Epidermal melanocyte (primary cell): ENCODE data around the gene FAM13C.

Experiments used
- DNase-seq: peaks from one replicate; pipeline ENCODE4 v3.0.0; 2011; ENCODE audit warnings: low spot score; ENCODE audit not compliant: insufficient read length

FAM13C gene

DNA sequence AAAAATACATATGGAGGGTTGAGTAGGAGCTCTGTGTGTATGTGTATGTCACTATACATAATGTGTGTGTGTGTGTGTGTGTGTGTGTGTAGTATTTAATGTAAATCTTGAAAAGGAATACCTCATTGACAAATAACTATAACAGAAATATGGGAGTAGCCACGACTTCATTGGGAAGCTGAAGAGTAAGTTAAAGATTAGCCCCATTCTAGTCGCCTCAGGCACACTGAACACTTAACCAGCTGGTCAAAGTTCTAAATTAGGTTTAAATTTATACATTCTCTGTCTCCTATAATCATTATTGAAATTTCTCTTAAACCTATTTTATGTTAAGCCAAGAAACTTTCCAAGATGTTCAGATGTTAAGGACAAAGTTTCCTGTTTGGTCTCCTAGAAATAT lies 45.3 kb downstream of the FAM13C start:
- no peak for DNase-seq

DNA sequence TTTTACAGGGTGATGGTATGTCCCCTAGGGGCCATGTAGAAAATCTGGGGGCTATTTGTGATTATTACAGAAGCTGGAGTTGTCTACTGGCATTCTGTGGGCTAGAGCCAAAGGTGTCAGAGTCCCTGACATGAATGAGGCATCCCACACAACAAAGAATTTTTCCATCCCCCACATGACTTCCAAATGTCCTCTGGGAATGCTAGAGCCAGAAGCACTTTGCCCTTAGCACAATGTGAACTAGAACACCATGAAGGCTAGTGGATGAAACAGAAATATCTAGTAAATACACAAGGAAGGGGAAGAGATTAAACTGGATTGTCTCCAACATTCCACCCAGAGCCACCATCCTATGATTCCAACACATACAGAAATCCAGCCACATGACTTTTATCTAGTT lies 46.9 kb downstream of the FAM13C start:
- no peak for DNase-seq

- DNase-seq, result no peak
Measured at GRCh38 chr10:59314268-59314667, 48.1 kb downstream of the FAM13C start.

DNA sequence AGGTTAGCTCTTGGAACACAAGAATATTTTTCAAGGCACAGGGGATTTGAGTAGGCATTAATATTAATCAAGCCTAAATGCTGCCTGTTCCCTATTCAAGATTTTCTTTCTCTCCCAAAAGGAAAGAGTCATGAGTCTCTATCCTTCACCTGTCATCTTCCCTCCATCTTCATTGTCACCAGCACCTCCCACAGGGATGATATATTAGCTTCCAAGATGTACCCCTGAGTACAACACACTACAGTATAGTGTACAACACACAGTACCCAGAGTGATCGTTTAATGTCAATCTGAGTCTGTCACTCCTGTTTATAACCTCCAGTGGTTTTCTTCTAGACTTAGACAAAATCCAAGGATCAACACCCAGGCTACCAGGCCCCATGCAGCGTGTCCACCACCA lies 50.1 kb downstream of the FAM13C start:
- no peak for DNase-seq

- no peak for DNase-seq
Measured at GRCh38 chr10:59311025-59311424, 51.3 kb downstream of the FAM13C start.

DNA sequence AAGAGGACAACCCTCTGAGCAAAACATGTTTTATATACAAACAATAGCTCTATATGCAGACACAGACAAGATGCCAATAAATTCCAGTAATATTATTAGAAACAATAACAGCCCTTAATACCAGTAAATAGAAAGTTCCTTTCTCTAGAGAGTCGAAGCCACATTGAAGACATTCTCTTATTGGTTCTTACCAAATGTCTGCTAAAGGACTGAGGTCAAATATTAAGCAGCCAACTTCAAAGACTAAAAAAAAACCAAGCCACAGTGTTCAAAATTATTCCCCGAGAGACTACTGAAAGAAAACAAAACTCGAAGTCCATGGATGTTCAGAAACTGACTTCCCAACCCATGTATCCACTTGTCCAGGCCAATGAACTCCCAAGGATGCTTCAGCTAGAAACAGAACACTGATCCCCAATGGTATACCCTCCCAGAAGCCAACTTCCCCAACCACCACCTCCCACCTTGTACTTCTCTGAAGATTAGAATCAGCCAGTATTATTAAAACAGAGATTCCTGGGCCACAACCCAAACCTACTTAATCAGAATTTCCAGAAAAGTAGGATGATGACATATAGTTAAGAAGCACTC lies 51.9 kb downstream of the FAM13C start:
- no peak for DNase-seq

DNA sequence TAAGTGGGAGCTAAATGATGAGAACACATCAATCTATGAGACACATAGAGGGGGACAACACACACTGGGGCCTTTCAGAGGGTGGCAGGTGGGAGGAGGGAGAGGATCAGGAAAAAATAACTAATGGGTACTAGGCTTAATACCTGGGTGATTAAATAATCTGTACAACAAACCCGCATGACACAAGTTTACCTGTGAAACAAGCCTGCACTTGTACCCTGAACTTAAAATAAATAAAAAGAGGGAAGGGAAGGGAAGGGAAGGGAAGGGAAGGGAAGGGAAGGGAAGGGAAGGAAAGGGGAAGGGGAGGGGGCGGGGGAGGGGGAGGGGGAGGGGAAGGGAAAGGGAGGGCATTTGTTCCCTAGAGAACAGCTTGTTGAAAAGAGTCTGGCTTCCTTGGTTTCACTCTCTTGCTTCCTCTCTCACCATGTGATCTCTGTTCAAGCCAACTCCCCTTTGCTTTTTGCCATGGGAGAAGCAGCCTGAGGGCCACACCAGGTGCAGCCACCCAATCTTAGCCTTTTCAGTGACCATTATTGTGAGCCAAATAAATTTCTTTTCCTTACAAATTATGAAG lies 57.7 kb downstream of the FAM13C start:
- DNase-seq, result no peak

DNA sequence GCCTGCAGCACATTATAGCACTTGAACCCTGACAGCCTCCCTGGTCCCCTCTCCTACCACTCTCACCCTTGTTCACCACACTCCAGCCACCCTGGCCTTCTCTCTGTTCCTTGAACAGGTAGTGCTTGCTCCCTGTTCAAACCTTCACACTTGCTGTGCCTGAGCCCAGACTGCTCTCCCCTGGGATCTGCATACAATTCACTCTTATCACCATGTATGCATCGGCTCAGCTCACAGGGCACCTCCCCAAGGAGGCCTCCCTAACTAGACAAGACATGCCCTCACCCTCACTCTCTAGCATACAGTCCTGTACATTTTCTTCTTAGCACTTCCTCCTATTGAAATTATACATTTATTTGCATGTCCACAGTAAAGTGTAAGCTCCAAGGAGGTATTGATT lies 59.3 kb downstream of the FAM13C start:
- DNase-seq, result no peak

DNA sequence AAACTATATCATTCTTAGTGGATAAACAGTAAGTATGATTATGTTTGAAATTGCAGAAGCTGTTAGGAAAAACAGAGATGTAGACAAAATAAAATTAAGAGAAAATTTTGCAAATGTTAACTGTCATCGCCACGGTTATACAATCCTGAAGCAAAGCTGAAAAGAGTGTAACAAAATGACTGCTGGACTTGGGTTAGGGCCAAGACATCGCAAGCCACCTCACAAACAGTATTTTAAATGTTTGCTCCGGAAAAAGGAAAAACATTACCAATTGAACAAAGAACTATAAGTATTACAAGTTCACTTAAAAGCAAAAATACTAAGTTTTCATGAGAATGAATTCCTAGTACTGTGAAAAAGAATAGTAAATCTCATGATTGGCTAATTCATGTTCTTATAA lies 60.0 kb downstream of the FAM13C start:
- no peak for DNase-seq

DNA sequence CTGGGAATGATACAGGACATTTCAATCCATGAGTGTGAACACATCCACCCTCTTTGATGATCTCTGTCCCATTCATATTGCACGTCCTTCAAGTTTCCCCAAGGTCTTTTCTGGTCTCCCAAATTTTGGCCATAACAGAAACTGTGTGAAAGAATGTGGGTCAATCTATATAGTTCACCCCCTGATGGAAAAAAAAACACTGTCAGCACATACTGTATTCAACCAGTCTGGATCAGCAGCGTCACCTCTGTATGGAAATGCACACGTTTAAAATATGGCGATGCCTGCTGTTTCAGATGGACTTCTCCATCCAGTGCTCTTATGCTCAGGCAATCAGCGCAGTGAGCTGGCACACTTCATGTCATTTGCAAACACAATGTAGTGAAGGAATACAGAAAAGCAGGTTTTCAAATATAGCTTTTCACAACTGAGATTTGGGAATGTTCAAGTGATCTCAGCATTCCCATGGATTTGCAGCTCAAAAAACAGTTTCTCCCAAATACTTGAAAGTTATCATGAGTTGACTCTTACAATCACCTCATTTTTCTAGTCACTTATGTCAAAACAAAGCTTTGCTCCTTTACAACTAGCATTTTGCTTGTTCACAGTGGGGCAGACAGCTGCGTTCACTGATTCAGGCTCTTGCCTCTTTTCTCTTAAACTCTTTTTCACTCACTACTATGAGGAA lies 61.1 kb downstream of the FAM13C start:
- no peak for DNase-seq

DNA sequence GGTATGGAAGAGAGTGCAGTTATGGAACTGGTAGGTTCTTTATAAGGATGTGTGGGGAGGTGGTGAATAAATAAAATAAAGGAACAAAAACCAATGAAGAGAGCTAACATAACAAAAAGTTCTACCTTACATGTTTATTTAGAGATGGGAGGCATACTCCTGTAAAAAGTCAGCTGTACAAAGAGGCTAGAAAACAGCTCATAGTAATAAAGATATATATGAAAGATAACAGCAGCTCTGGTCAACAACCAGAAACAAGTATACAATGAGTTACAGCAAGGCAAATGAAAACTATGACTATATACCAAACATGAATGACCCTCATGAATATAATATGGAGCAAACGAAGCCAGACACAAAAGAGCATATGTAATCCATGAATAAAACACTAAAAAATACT lies 62.0 kb downstream of the FAM13C start:
- no peak for DNase-seq

GRCh38 chr10:59299933-59300332 lies 62.4 kb downstream of the FAM13C start:
- no peak for DNase-seq

- no peak for DNase-seq
Measured at GRCh38 chr10:59290448-59290847, 71.9 kb downstream of the FAM13C start.

DNA sequence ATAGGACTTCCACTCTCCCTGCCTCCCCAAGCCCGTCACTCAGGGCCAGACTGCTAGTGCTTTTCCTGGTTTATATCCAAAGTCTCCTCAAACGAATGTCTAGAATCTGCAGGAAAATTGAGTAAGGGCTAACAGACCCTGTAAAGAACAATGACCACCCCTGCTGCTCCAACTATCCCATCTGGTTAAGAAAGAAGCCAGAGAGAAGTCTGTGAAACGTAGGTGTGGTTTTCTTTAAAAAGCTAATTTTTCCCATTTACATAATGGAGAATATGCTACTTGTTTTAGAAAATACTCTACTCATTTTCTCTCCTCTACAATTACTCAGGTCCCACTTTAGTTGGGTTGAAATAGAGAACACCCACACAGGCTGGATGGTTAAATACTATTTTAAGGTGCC lies 72.5 kb downstream of the FAM13C start:
- DNase-seq, result no peak

- no peak for DNase-seq
Measured at GRCh38 chr10:59287587-59288255, 74.6 kb downstream of the FAM13C start.

- no peak for DNase-seq
Measured at GRCh38 chr10:59285848-59286247, 76.5 kb downstream of the FAM13C start.

DNA sequence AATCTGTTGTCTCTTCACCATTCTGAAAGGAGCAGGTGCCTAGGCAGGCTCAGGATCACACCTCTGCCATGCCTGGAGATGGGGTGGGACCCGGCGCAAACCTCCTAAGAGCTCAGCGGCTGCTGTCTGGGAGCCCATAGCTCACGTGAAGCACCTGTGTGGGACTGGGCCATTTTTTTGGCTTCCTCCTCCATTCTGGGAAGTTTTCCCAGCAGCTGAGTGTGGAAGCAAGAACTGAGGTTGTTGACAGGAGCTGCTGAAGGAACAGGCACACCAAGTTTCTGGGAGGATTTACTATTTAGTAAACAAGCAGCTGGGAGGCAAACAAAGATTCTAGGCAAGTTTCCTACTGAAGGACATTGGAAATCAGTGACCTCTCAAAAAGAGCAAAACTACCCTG lies 77.3 kb downstream of the FAM13C start:
- no peak for DNase-seq

DNA sequence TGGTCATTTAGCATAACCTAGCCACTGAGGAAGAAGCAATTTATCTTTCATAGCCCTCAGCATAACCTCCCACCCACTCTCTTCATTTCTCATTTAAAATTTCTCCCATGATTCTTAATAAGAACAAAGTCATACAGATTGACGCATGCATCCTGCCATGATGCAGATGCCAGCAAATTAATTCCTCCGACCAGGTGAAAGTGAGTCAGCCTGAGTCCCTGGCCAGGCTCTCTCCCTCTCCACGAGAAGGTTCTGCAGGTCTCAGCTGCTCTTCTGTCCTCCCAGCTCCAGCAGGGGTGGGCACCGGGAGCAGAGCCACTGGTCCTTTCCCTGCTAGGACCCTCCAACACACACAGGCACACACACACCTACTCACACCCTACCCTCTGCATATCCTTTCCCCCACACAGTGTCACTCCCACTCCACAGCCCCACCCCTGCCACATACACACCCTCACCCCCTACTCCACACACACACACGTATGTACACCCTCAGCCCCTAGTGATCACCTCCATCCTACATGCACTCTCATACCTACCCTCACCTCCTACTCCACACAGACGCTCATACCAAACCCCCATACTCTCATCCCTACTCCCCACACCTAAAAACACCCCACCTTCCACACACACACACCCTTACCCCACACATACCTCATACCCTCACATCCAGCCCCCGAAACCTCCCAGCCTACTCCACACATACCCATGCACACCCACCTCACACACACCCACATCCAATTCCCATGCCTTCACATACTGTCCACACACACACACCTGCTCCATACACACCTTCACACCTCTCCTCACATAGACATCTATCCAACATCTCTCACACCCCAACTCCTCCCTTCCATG lies 78.0 kb downstream of the FAM13C start:
- no peak for DNase-seq

GRCh38 chr10:59283456-59284091 lies 78.8 kb downstream of the FAM13C start:
- DNase-seq, result no peak

DNA sequence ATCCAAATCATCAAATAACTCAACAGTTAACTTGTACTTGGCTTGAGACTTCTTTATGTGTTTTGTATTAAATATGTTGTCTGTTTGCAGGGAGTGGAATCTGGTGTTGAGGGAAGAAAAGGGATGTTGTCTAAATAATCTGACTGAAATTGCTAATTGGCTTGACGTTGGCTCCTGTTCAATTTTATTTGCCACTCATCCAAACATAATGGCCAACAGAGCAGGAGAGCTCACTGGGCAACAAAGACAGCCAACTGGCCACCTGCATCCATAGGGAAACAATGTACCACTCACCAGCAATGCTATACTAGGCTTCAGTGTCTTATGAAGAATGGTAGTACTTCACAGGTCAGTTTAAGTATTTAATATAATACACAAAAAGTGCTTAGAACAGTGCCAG lies 80.5 kb downstream of the FAM13C start:
- DNase-seq, result no peak

- DNase-seq, result no peak
Measured at GRCh38 chr10:59279991-59280505, 82.3 kb downstream of the FAM13C start.
